Fibroblast of the aortic adventitia (primary cell): ENCODE measurements around the gene B3GNT4. TPM values are rescaled to one million over a fixed set of nuclear protein-coding genes. Genes with fewer than 3 reads are reported as not detected.

ENCODE experiments used
- DNase-seq: peaks from one replicate; pipeline ENCODE4 v3.0.0-alpha.2; 2010; ENCODE audit warnings: low read depth
- H3K4me3 ChIP-seq: 2 replicates; pipeline ENCODE4 v1.5.1; 2011; ENCODE audit warnings: low read depth, mild to moderate bottlenecking, control low read depth, low read length, moderate library complexity
- total RNA-seq: library from RNA; depleted of rRNA; stranded (reverse); fragments of >200 nt; gene quantifications from 2 replicates; pipeline ENCODE4 v1.2.3, GENCODE V29; 2012; ENCODE audit warnings: low replicate concordance
- TF ChIP-seq, protein P1 (sequence below): IDR thresholded peaks from 2 replicates; pipeline ENCODE4 v1.5.1; 2011; ENCODE audit warnings: mild to moderate bottlenecking, low read length, control low read depth, inconsistent platforms; ENCODE audit not compliant: insufficient read depth

Gene B3GNT4
- total RNA-seq, 1 donor = not detected

DNA sequence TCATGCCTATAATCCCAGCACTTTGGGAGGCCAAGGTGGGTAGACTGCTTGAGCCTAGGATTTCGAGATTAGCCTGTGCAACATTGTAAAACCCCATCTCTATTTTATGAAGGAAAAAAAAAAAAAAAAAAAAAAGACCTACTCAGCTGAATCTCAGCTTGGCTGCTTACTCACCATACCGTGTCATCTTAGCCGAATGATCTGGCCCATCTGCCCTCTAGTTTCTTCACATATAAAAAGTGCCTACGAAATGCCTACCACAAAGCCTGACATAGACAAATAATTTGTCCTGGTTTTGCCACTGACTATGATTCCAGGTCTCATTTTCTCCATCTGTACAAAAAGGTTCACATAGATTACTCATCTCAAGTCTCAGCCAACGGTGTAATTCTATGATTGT is 12.3 kb downstream of the B3GNT4 start:
- TF ChIP-seq, protein P1, sequence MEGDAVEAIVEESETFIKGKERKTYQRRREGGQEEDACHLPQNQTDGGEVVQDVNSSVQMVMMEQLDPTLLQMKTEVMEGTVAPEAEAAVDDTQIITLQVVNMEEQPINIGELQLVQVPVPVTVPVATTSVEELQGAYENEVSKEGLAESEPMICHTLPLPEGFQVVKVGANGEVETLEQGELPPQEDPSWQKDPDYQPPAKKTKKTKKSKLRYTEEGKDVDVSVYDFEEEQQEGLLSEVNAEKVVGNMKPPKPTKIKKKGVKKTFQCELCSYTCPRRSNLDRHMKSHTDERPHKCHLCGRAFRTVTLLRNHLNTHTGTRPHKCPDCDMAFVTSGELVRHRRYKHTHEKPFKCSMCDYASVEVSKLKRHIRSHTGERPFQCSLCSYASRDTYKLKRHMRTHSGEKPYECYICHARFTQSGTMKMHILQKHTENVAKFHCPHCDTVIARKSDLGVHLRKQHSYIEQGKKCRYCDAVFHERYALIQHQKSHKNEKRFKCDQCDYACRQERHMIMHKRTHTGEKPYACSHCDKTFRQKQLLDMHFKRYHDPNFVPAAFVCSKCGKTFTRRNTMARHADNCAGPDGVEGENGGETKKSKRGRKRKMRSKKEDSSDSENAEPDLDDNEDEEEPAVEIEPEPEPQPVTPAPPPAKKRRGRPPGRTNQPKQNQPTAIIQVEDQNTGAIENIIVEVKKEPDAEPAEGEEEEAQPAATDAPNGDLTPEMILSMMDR = no peak
- no peak for DNase-seq
- H3K4me3 ChIP-seq = no peak overlapping the region

DNA sequence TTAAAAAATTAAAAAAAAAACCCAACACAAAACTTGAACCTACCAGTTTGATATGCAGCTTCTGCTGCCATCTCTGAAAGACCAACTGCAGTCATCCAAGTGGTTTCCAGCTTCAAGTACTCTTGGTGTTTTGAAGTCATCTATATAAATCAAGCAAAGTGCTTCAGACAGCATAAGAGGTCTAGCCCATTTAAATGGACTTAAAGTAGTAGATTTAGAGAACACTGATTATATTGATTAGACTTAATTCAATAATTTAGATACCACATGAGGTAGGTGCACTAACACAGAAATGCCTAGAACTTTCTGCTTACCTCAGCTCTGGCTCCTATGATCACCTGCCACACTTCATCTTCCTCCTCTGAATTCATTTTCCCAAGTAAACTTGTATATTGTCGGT is 12.9 kb downstream of the B3GNT4 start:
- no peak for DNase-seq
- TF ChIP-seq, protein P1 = no peak
- no peak overlapping the region for H3K4me3 ChIP-seq

GRCh38 chr12:122225683-122226365 is 22.3 kb downstream of the B3GNT4 start, which contains the start of gene DIABLO:
TSS of gene DIABLO (minus strand) at chr12:122226052. CDS start at chr12:122226014, 38 bp downstream.
- TF ChIP-seq, protein P1 = no peak
- peak; percentile 98 for DNase-seq
- peak within 1 kb of the TSS; percentile 92 for H3K4me3 ChIP-seq

GRCh38 chr12:122226366-122227125 is 23.0 kb downstream of the B3GNT4 start:
- no peak for DNase-seq
- peak overlapping the region; percentile 64 for H3K4me3 ChIP-seq
- TF ChIP-seq, protein P1 = no peak

GRCh38 chr12:122227341-122227740 is 23.8 kb downstream of the B3GNT4 start:
- H3K4me3 ChIP-seq = no peak overlapping the region
- TF ChIP-seq, protein P1 = no peak
- no peak for DNase-seq

DNA sequence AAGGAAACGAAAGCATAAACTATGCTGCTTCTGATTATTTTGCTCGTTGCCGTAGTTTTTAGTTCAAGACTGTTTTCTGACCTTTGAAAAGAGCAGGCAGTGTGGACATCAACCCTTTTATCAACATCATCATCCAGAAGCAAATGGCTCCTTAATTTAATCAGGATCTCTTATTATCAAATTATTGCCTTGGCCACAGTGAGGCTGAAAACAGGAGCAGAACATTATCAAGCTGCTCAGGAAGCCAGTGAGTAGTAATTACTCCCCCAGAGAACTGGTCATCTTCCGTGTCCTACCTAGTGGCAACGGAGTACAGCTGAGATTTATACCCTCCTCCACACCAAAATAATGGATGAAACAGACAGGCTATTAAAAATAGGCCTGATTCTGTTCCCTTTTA is 24.6 kb downstream of the B3GNT4 start:
- TF ChIP-seq, protein P1 = no peak
- DNase-seq = no peak
- no peak overlapping the region for H3K4me3 ChIP-seq
